SK-N-SH (cell line): Measurements from ENCODE around the gene SYNGR4. TPM values are rescaled to one million over a fixed set of nuclear protein-coding genes. Genes with fewer than 3 reads are reported as not detected.

Experiments used
- CTCF ChIA-PET: fragments of 300-600, 350-600 bp; formaldehyde crosslinking; extraction: SDS; loops from one replicate; lab custom pipeline; 2021; lab: Yijun Ruan, JAX
- POLR2A ChIA-PET: fragments of 350-600 bp; sonication (Branson Sonifier 250); formaldehyde crosslinking; extraction: SDS; loops from one replicate; lab custom pipeline; 2020; ENCODE audit warnings: antibody characterized with exemption, inconsistent platforms; lab: Yijun Ruan, JAX
- DNase-seq: peaks from one replicate; pipeline ENCODE4 v3.0.0; 2012
- H2AFZ ChIP-seq: fragments of 200-600 bp; sonication (generic); 2 replicates; pipeline ENCODE4 v1.8.1; 2016; ENCODE audit warnings: antibody characterized with exemption, mild to moderate bottlenecking, low read depth
- H3F3A ChIP-seq: fragments of 200-600 bp; sonication (generic); replicated peaks from 2 replicates; pipeline ENCODE3; 2016; ENCODE audit warnings: antibody characterized with exemption, mild to moderate bottlenecking; ENCODE audit not compliant: insufficient read depth
- H3K27ac ChIP-seq, 2 experiments: fragments of 200-500 bp in 1 of 2; fragments of 200-600 bp in 1 of 2; sonication (Bioruptor generic) in 1 of 2; sonication (generic), shearing (Covaris generic) in 1 of 2; 2 replicates each; pipeline versions ENCODE4 v1.5.1 to v1.6.1; 2014 to 2016; ENCODE audit warnings: low read depth in 2 of 2, inconsistent platforms in 1 of 2, low read length in 1 of 2, mild to moderate bottlenecking in 1 of 2, mixed read lengths in 1 of 2
- H3K27me3 ChIP-seq: fragments of 200-600 bp; sonication (generic), shearing (Covaris generic); 2 replicates; pipeline ENCODE4 v1.6.1; 2016; ENCODE audit warnings: mixed run types; ENCODE audit not compliant: insufficient read depth
- H3K36me3 ChIP-seq, 2 experiments: fragments of 200-500 bp in 1 of 2; fragments of 200-600 bp in 1 of 2; sonication (Bioruptor generic) in 1 of 2; sonication (generic) in 1 of 2; replicated peaks in 1 of 2; 2 replicates each; pipeline versions ENCODE3 to v1.5.1; 2014 to 2016; ENCODE audit warnings: low read length in 1 of 2, mild to moderate bottlenecking in 1 of 2; ENCODE audit not compliant: insufficient read depth in 2 of 2, control insufficient read depth in 1 of 2
- H3K4me1 ChIP-seq, 2 experiments: fragments of 200-500 bp in 1 of 2; fragments of 200-600 bp in 1 of 2; sonication (Bioruptor generic) in 1 of 2; sonication (generic), shearing (Covaris generic) in 1 of 2; 2 replicates each; pipeline versions ENCODE4 v1.5.1 to v1.6.1; 2014 to 2016; ENCODE audit warnings: low read depth in 1 of 2, low read length in 1 of 2, mixed run types in 1 of 2; ENCODE audit not compliant: insufficient read depth in 2 of 2, control insufficient read depth in 1 of 2
- H3K4me2 ChIP-seq: fragments of 200-600 bp; sonication (generic), shearing (Covaris generic); 2 replicates; pipeline ENCODE4 v1.6.1; 2017; ENCODE audit warnings: mixed run types
- H3K4me3 ChIP-seq, 2 experiments: fragments of 200-500 bp in 1 of 2; fragments of 200-600 bp in 1 of 2; sonication (Bioruptor generic) in 1 of 2; sonication (generic), shearing (Covaris generic) in 1 of 2; 2 replicates each; pipeline versions ENCODE4 v1.5.1 to v1.8.1; 2014 to 2016; ENCODE audit warnings: low read depth in 2 of 2, inconsistent platforms in 1 of 2, low read length in 1 of 2, mild to moderate bottlenecking in 1 of 2, mixed read lengths in 1 of 2, moderate library complexity in 1 of 2
- H3K79me2 ChIP-seq: fragments of 200-600 bp; sonication (generic); 2 replicates; pipeline ENCODE4 v1.8.1; 2017; ENCODE audit warnings: mild to moderate bottlenecking; ENCODE audit not compliant: insufficient read depth
- H3K9ac ChIP-seq: fragments of 200-600 bp; sonication (generic); 2 replicates; pipeline ENCODE4 v1.6.1; 2017; ENCODE audit warnings: mixed run types
- H3K9me2 ChIP-seq: fragments of 200-600 bp; sonication (generic); 2 replicates; pipeline ENCODE4 v1.6.1; 2017; ENCODE audit warnings: mixed run types
- H3K9me3 ChIP-seq: fragments of 200-600 bp; sonication (generic); 2 replicates; pipeline ENCODE4 v1.6.1; 2017; ENCODE audit warnings: mixed run types, mild to moderate bottlenecking, moderate library complexity
- H4K20me1 ChIP-seq: fragments of 200-600 bp; sonication (generic); 2 replicates; pipeline ENCODE4 v1.6.1; 2017; ENCODE audit warnings: mild to moderate bottlenecking, mixed run types; ENCODE audit not compliant: insufficient read depth
- CHD2 ChIP-seq: fragments of 150-350 bp; IDR thresholded peaks from 2 replicates; pipeline ENCODE4 v1.6.1; 2018; ENCODE audit warnings: low read length; ENCODE audit not compliant: partially characterized antibody
- EP300 ChIP-seq, 2 experiments: IDR thresholded peaks; 2 replicates each; pipeline versions ENCODE4 v1.4.0 to v1.6.1; 2012; ENCODE audit warnings: borderline replicate concordance in 1 of 2, low read depth in 1 of 2, low read length in 1 of 2
- EZH2phosphoT487 ChIP-seq: fragments of 200-600 bp; sonication (generic); IDR thresholded peaks from 2 replicates; pipeline ENCODE4 v1.6.1; 2017; ENCODE audit warnings: low read depth, mixed run types, mild to moderate bottlenecking, antibody characterized with exemption, moderate library complexity, borderline replicate concordance
- FOSL2 ChIP-seq: IDR thresholded peaks from 2 replicates; pipeline ENCODE4 v1.4.0; 2012; ENCODE audit warnings: low read depth, mild to moderate bottlenecking, moderate library complexity, borderline replicate concordance
- FOXM1 ChIP-seq: IDR thresholded peaks from 2 replicates; pipeline ENCODE4 v1.4.0; 2012; ENCODE audit warnings: low read depth, mild to moderate bottlenecking
- GATA2 ChIP-seq: sonication (generic); formaldehyde crosslinking; IDR thresholded peaks from 2 replicates; pipeline ENCODE4 v1.5.0; 2020; ENCODE audit warnings: mild to moderate bottlenecking, missing genetic modification reagents
- MEF2A ChIP-seq: IDR thresholded peaks from 2 replicates; pipeline ENCODE4 v1.4.0; 2012; ENCODE audit warnings: low read depth, borderline replicate concordance
- MXI1 ChIP-seq: IDR thresholded peaks from 2 replicates; pipeline ENCODE4 v1.6.1; 2012; ENCODE audit warnings: mild to moderate bottlenecking, low read depth, low read length, improper control_type of control experiment
- NFIC ChIP-seq: IDR thresholded peaks from 2 replicates; pipeline ENCODE4 v1.4.0; 2012; ENCODE audit warnings: borderline replicate concordance
- POLR2AphosphoS5 ChIP-seq: IDR thresholded peaks from 2 replicates; pipeline ENCODE4 v1.6.1; 2012; ENCODE audit warnings: low read depth, low read length
- RAD21 ChIP-seq: IDR thresholded peaks from 2 replicates; pipeline ENCODE4 v1.6.1; 2012; ENCODE audit warnings: mild to moderate bottlenecking, low read length
- RCOR1 ChIP-seq: fragments of 150-350 bp; IDR thresholded peaks from 2 replicates; pipeline ENCODE4 v1.6.1; 2017; ENCODE audit warnings: antibody characterized with exemption, low read length
- RFX5 ChIP-seq: IDR thresholded peaks from 2 replicates; pipeline ENCODE4 v1.6.1; 2012; ENCODE audit warnings: mild to moderate bottlenecking, improper control_type of control experiment, low read length
- RXRA ChIP-seq: IDR thresholded peaks from 2 replicates; pipeline ENCODE4 v1.4.0; 2012; ENCODE audit warnings: low read depth, mild to moderate bottlenecking, borderline replicate concordance
- SIN3A ChIP-seq: IDR thresholded peaks from 2 replicates; pipeline ENCODE4 v1.6.1; 2012; ENCODE audit warnings: low read depth, mild to moderate bottlenecking, low read length, moderate library complexity, borderline replicate concordance
- SMC3 ChIP-seq: IDR thresholded peaks from 2 replicates; pipeline ENCODE4 v1.6.1; 2012; ENCODE audit warnings: low read depth, low read length, improper control_type of control experiment
- TCF12 ChIP-seq: IDR thresholded peaks from 2 replicates; pipeline ENCODE4 v1.4.0; 2012
- TEAD4 ChIP-seq: IDR thresholded peaks from 2 replicates; pipeline ENCODE4 v1.4.0; 2012; ENCODE audit warnings: mild to moderate bottlenecking, borderline replicate concordance; ENCODE audit not compliant: insufficient read depth
- YY1 ChIP-seq: IDR thresholded peaks from 2 replicates; pipeline ENCODE4 v1.4.0; 2012; ENCODE audit warnings: low read depth, mild to moderate bottlenecking
- WGBS: methylation state at CpG from one replicate; pipeline ENCODE4 v1.1.6; 2017; ENCODE audit warnings: low lambda C conversion rate; 5-methylcytosine and 5-hydroxymethylcytosine counted together
- polyA plus RNA-seq, 3 experiments: library from polyadenylated mRNA; depleted of rRNA; stranded (reverse); fragments of >200 nt; gene quantifications; 2 replicates each; pipeline ENCODE4 v1.2.3, GENCODE V29; 2012
- TF ChIP-seq, protein P1 (sequence below): fragments of 200-600 bp; sonication (generic); IDR thresholded peaks from 2 replicates; pipeline ENCODE4 v1.6.1; 2017; ENCODE audit warnings: antibody characterized with exemption, mild to moderate bottlenecking, moderate library complexity
- TF ChIP-seq, protein P2 (sequence below): IDR thresholded peaks from 2 replicates; pipeline ENCODE4; 2012
- TF ChIP-seq, protein P3 (sequence below): fragments of 150-350 bp; IDR thresholded peaks from 2 replicates; pipeline ENCODE4 v1.6.1; 2017; ENCODE audit warnings: antibody characterized with exemption, low read length, low read depth, borderline replicate concordance
- TF ChIP-seq, protein P4 (sequence below): IDR thresholded peaks from 2 replicates; pipeline ENCODE4 v1.4.0; 2012; ENCODE audit warnings: low read depth, borderline replicate concordance
- TF ChIP-seq, protein P5 (sequence below): IDR thresholded peaks from 2 replicates; pipeline ENCODE4 v1.4.0; 2012; ENCODE audit warnings: low read depth

Gene SYNGR4
- polyA plus RNA-seq, 1 of the 3 experiments (the other 2 are of a cell fraction): 0.08 TPM

DNA sequence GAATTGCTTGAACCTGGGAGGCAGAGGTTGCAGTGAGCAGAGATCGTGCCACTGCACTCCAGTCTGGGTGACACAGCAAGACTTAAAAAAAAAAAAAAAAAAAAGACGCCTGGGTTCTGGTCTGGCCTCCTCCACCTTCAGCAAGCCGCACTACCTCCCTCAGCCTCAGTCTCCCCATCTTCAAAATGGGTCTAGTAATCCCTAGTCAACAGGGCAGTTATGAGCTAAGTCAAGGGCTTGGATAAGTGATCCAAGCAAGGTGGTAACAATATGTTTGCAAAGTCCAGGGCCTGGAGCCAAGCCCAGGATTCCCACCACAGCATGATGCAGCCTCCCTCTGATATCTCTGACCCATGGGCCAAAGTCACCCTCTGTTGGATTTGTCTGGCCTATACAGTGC lies 22.8 kb downstream of the SYNGR4 start (continued):
- no peak for TF ChIP-seq EZH2phosphoT487

DNA sequence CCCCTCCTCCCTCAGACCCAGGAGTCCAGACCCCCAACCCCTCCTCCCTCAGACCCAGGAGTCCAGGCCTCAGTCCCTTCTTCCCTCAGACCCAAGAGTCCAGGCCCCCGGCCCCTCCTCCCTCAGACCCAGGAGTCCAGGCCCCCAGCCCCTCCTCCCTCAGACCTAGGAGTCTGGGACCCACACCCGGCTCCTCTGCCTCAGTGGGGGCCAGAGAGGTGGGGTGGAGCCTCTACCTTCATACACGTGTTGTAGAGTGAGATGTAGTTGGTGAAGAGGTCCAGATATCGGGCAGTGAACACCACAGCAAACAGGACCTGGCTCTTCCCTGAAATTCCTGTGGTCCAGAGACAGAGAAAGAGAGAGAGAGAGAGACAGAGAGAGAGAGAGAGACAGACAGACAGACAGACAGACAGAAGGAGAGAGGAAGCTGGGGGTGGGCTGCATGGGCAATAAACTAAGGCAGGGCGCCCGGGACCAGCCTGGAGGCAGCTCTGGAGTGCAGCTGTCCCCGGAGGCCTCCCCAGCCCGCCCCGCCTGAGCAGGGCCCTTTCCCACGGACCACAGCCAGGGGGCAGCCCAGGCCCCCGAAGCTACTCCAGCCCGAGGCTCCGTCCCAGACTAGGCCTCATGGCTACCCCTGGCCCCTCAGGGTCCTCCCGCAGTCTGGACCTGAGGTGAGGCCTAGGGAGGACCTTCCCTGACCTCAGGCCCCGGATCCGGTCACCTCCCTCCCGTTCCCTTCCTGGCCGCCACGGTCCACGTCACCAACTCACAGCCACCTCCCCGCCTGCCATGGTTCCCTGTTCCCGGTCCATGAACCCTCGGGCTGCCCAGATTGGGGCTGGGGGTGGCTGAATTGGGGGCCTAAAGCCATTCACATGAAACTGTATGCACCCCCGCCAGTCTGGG lies 26.3 kb downstream of the SYNGR4 start:
- Histone ChIP-seq H3K9ac (peak overlapping the region; percentile 100), H3K4me2 (peak overlapping the region; percentile 98), H3K4me3 (peak overlapping the region; percentile 70 to 100), H3F3A (peaks cover 19% of the 10 kb centered on the region), H3K27me3 (no peaks in the 10 kb centered on the region), H4K20me1 (no peaks in the 10 kb centered on the region), H3K36me3 (peaks cover 16 to 36% of the 10 kb centered on the region in 2 experiments), H2AFZ (peak overlapping the region; percentile 88; the same call in 1 of the 2 replicates), H3K9me2 (no peaks in the 10 kb centered on the region), H3K9me3 (no peaks in the 10 kb centered on the region), H3K4me1 (peaks cover 0 to 24% of the 10 kb centered on the region in 2 experiments; a peak in 2 of 4 replicates), H3K27ac (peak overlapping the region; percentile 80 to 89), H3K79me2 (peaks cover 54% of the 10 kb centered on the region)
- POLR2A ChIA-PET: interaction anchor here (0.5 to 2.0 kb wide), 3 partner anchors 18 to 874 kb away, joined by 3 to 11 read pairs (median 4); partner anchors contain the start of genes SYNGR4 and TMEM143
- DNase-seq: peak; percentile 84
- 3% methylated on average over 6 of the region's 24 CpGs for WGBS
- CTCF ChIA-PET: interaction anchor here (0.6 to 2.7 kb wide), 34 partner anchors 9 to 220 kb away, joined by 3 to 41 read pairs (median 5); partner anchors contain the start of genes GRWD1, SYNGR4 and TMEM143
- no peak for TF ChIP-seq MEF2A
- no peak for TF ChIP-seq NFIC
- TF ChIP-seq SIN3A: peak; percentile 21; the same call in 1 of the 2 replicates
- TF ChIP-seq, protein P1, sequence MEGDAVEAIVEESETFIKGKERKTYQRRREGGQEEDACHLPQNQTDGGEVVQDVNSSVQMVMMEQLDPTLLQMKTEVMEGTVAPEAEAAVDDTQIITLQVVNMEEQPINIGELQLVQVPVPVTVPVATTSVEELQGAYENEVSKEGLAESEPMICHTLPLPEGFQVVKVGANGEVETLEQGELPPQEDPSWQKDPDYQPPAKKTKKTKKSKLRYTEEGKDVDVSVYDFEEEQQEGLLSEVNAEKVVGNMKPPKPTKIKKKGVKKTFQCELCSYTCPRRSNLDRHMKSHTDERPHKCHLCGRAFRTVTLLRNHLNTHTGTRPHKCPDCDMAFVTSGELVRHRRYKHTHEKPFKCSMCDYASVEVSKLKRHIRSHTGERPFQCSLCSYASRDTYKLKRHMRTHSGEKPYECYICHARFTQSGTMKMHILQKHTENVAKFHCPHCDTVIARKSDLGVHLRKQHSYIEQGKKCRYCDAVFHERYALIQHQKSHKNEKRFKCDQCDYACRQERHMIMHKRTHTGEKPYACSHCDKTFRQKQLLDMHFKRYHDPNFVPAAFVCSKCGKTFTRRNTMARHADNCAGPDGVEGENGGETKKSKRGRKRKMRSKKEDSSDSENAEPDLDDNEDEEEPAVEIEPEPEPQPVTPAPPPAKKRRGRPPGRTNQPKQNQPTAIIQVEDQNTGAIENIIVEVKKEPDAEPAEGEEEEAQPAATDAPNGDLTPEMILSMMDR: peak; percentile 52
- TF ChIP-seq EP300 (IDR thresholded peaks at IDR 0.05; ENCODE audit: borderline replicate concordance in 1 of 2, low read depth in 1 of 2, low read length in 1 of 2): no peak
- TF ChIP-seq RFX5: no peak
- TF ChIP-seq TCF12: no peak
- TF ChIP-seq RAD21: peak; percentile 37
- TF ChIP-seq SMC3: no peak; the same call in 1 of the 2 replicates
- no peak; the same call in 1 of the 2 replicates for TF ChIP-seq YY1
- TF ChIP-seq MXI1: peak; percentile 42
- TF ChIP-seq CHD2: no peak
- no peak for TF ChIP-seq TEAD4
- no peak for TF ChIP-seq GATA2
- TF ChIP-seq EZH2phosphoT487: no peak
- TF ChIP-seq, protein P2, sequence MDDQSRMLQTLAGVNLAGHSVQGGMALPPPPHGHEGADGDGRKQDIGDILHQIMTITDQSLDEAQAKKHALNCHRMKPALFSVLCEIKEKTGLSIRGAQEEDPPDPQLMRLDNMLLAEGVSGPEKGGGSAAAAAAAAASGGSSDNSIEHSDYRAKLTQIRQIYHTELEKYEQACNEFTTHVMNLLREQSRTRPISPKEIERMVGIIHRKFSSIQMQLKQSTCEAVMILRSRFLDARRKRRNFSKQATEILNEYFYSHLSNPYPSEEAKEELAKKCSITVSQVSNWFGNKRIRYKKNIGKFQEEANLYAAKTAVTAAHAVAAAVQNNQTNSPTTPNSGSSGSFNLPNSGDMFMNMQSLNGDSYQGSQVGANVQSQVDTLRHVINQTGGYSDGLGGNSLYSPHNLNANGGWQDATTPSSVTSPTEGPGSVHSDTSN: 0 out of 2 replicates have a peak, but pooled peaks have one; percentile 1
- TF ChIP-seq FOXM1: no peak
- TF ChIP-seq RCOR1: no peak
- TF ChIP-seq RXRA: no peak
- TF ChIP-seq, protein P3, sequence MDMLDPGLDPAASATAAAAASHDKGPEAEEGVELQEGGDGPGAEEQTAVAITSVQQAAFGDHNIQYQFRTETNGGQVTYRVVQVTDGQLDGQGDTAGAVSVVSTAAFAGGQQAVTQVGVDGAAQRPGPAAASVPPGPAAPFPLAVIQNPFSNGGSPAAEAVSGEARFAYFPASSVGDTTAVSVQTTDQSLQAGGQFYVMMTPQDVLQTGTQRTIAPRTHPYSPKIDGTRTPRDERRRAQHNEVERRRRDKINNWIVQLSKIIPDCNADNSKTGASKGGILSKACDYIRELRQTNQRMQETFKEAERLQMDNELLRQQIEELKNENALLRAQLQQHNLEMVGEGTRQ: no peak
- TF ChIP-seq, protein P4, sequence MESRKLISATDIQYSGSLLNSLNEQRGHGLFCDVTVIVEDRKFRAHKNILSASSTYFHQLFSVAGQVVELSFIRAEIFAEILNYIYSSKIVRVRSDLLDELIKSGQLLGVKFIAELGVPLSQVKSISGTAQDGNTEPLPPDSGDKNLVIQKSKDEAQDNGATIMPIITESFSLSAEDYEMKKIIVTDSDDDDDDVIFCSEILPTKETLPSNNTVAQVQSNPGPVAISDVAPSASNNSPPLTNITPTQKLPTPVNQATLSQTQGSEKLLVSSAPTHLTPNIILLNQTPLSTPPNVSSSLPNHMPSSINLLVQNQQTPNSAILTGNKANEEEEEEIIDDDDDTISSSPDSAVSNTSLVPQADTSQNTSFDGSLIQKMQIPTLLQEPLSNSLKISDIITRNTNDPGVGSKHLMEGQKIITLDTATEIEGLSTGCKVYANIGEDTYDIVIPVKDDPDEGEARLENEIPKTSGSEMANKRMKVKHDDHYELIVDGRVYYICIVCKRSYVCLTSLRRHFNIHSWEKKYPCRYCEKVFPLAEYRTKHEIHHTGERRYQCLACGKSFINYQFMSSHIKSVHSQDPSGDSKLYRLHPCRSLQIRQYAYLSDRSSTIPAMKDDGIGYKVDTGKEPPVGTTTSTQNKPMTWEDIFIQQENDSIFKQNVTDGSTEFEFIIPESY: no peak
- no peak for TF ChIP-seq FOSL2
- no peak for TF ChIP-seq POLR2AphosphoS5
- TF ChIP-seq, protein P5, sequence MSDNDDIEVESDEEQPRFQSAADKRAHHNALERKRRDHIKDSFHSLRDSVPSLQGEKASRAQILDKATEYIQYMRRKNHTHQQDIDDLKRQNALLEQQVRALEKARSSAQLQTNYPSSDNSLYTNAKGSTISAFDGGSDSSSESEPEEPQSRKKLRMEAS: no peak
